Hepatocyte (in vitro differentiated cells): Measurements from ENCODE around the gene WDR36. TPM values are rescaled to one million over a fixed set of nuclear protein-coding genes. Genes with fewer than 3 reads are reported as not detected.

ENCODE experiments used
- DNase-seq: peaks from one replicate; pipeline ENCODE4 v3.0.0-alpha.2; 2016; ENCODE audit warnings: low spot score
- H2AFZ ChIP-seq: fragments of 200-600 bp; sonication (generic); 2 replicates; pipeline ENCODE4 v1.6.0; 2016; ENCODE audit warnings: antibody characterized with exemption, mild to moderate bottlenecking
- H3K27ac ChIP-seq: fragments of 200-600 bp; sonication (generic); 2 replicates; pipeline ENCODE4 v1.5.1; 2016; ENCODE audit warnings: mild to moderate bottlenecking
- H3K27me3 ChIP-seq: fragments of 200-600 bp; sonication (generic); 2 replicates; pipeline ENCODE4 v1.6.1; 2016
- H3K36me3 ChIP-seq: fragments of 200-600 bp; sonication (generic); replicated peaks from 2 replicates; pipeline ENCODE4 v1.5.1; 2016; ENCODE audit warnings: low read depth; ENCODE audit not compliant: insufficient read depth
- H3K4me1 ChIP-seq: fragments of 200-600 bp; sonication (generic); 2 replicates; pipeline ENCODE4 v1.5.1; 2016; ENCODE audit warnings: mild to moderate bottlenecking, moderate library complexity; ENCODE audit not compliant: insufficient read depth
- H3K4me2 ChIP-seq: fragments of 200-600 bp; sonication (generic); 2 replicates; pipeline ENCODE4 v1.6.0; 2016
- H3K4me3 ChIP-seq: fragments of 200-600 bp; sonication (generic); 2 replicates; pipeline ENCODE4 v1.5.1; 2016; ENCODE audit warnings: mild to moderate bottlenecking
- H3K79me2 ChIP-seq: fragments of 200-600 bp; sonication (generic); 2 replicates; pipeline ENCODE4 v1.6.0; 2017; ENCODE audit warnings: mild to moderate bottlenecking
- H3K9me2 ChIP-seq: fragments of 200-600 bp; sonication (generic); replicated peaks from 2 replicates; pipeline ENCODE4 v1.6.0; 2017; ENCODE audit warnings: mild to moderate bottlenecking; ENCODE audit not compliant: insufficient read depth
- H3K9me3 ChIP-seq: fragments of 200-600 bp; sonication (generic); 2 replicates; pipeline ENCODE4 v1.5.1; 2016; ENCODE audit warnings: low read depth, mild to moderate bottlenecking
- H4K20me1 ChIP-seq: fragments of 200-600 bp; sonication (generic); 2 replicates; pipeline ENCODE4 v1.6.0; 2016; ENCODE audit warnings: mild to moderate bottlenecking; ENCODE audit not compliant: insufficient read depth, poor library complexity, severe bottlenecking
- CTCF ChIP-seq: fragments of 200-600 bp; sonication (generic); IDR thresholded peaks from 2 replicates; pipeline ENCODE4 v1.5.1; 2016; ENCODE audit warnings: antibody characterized with exemption, mild to moderate bottlenecking; ENCODE audit not compliant: poor library complexity
- EZH2 ChIP-seq: fragments of 200-600 bp; sonication (generic); IDR thresholded peaks from 2 replicates; pipeline ENCODE4 v1.6.1; 2016; ENCODE audit warnings: antibody characterized with exemption, mild to moderate bottlenecking, borderline replicate concordance
- EZH2phosphoT487 ChIP-seq: fragments of 200-600 bp; sonication (generic); IDR thresholded peaks from one replicate; pipeline ENCODE4 v1.6.1; 2018; ENCODE audit warnings: antibody characterized with exemption, mild to moderate bottlenecking, low read depth, moderate library complexity; ENCODE audit not compliant: unreplicated experiment, severe bottlenecking
- WGBS: methylation state at CpG from one replicate; pipeline ENCODE4 v1.1.6; 2016; ENCODE audit warnings: low lambda C conversion rate; ENCODE audit errors: missing lambda C conversion rate; 5-methylcytosine and 5-hydroxymethylcytosine counted together
- polyA plus RNA-seq: library from polyadenylated mRNA; unstranded; fragments of >200 nt; fragmentation: Nextera tagmentation; extraction: Ambion mirVana; gene quantifications from 2 replicates; pipeline ENCODE4 v1.2.1, GENCODE V29; 2016
- total RNA-seq: library from RNA; depleted of rRNA; stranded (reverse); fragments of >200 nt; gene quantifications from 2 replicates; pipeline ENCODE4 v1.2.3, GENCODE V29; 2014

The WDR36 gene
- total and polyA plus RNA-seq, 2 experiments from 2014 or later: 9.1 to 28.7 TPM

DNA sequence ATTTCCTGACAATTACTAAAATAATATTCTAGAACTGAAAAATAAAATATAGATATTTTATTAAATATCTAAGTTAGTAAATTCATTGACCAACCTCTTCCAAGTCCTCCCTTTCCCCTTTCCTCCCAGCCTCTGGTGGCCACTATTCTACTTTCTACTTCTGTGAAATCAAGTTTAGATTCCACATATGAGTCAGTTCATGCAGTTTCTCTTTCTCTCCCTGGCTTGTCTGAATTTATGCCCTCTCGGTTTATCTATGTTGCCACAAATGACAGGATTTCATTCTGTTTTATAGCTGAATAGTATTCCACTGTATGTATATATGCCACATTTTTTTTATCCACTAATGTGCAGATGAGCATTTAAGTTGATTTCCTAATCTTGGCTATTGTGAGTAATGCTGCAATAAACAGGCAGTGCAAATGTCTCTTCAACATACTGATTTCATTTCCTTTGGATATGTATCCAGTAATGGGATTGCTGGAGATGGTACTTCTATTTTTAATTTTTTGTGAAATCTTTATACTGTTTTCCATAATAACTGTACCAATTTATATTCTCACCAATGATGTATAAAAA lies 52.3 kb downstream of the WDR36 start:
- Histone ChIP-seq H2AFZ (no peak overlapping the region), H3K9me2 (no peaks in the 10 kb centered on the region), H3K79me2 (no peaks in the 10 kb centered on the region), H3K4me1 (no peaks in the 10 kb centered on the region), H3K36me3 (no peaks in the 10 kb centered on the region), H3K4me2 (no peak overlapping the region), H3K27me3 (no peaks in the 10 kb centered on the region), H3K27ac (no peak overlapping the region), H3K9me3 (no peaks in the 10 kb centered on the region), H4K20me1 (no peaks in the 10 kb centered on the region), H3K4me3 (no peak overlapping the region)
- no peak for DNase-seq
- TF ChIP-seq EZH2 (no peak), EZH2phosphoT487 (no peak), CTCF (no peak)
- WGBS: 85% methylated on average over 1 of the region's 1 CpG

DNA sequence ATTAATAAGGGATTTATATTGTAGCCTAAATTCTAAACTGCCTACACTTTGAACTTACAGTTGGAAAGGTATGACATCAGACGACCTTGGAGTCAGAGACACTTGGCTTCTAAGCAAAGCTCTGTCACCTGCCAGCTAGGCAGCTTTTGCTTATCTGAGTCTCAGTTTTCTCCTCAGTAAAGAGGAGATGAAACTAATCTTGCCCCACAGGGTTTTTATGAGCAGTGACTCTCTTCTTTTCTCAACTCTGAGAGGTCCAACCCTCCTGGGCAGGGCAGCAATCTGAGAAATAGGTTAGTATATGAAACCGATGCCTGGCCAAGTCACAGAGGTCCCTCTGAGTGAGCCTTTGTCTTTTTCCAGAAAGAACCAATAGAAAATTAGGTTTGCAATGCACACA lies 53.9 kb downstream of the WDR36 start:
- H3K4me2 ChIP-seq: no peak overlapping the region
- TF ChIP-seq CTCF (no peak), EZH2phosphoT487 (no peak), EZH2 (no peak)
- no peaks in the 10 kb centered on the region for H3K27me3 ChIP-seq
- no peaks in the 10 kb centered on the region for H4K20me1 ChIP-seq
- no peak overlapping the region for H3K27ac ChIP-seq
- H3K9me3 ChIP-seq: no peaks in the 10 kb centered on the region
- H3K4me1 ChIP-seq: no peaks in the 10 kb centered on the region
- H3K36me3 ChIP-seq: no peaks in the 10 kb centered on the region
- no peaks in the 10 kb centered on the region for H3K9me2 ChIP-seq
- no peak overlapping the region for H3K4me3 ChIP-seq
- no peaks in the 10 kb centered on the region for H3K79me2 ChIP-seq
- H2AFZ ChIP-seq: no peak overlapping the region
- no peak for DNase-seq
- WGBS: 43% methylated on average over 2 of the region's 2 CpGs

GRCh38 chr5:111147502-111147901 lies 55.4 kb downstream of the WDR36 start:
- WGBS: 79% methylated on average over 3 of the region's 3 CpGs
- Histone ChIP-seq H4K20me1 (no peaks in the 10 kb centered on the region), H3K4me2 (no peak overlapping the region), H3K27ac (no peak overlapping the region), H2AFZ (no peak overlapping the region), H3K9me2 (no peaks in the 10 kb centered on the region), H3K4me1 (no peaks in the 10 kb centered on the region), H3K79me2 (no peaks in the 10 kb centered on the region), H3K36me3 (no peaks in the 10 kb centered on the region), H3K27me3 (peaks cover 6% of the 10 kb centered on the region), H3K9me3 (no peaks in the 10 kb centered on the region), H3K4me3 (no peak overlapping the region)
- DNase-seq: no peak
- TF ChIP-seq EZH2 (no peak), EZH2phosphoT487 (no peak), CTCF (no peak)
